PC-9 (cell line): Measurements from ENCODE around the gene KRT39. TPM values are rescaled to one million over a fixed set of nuclear protein-coding genes. Genes with fewer than 3 reads are reported as not detected.

ENCODE experiments used
- BruUV-seq: library from RNA; stranded (reverse); fragments of 400-500 nt; replicated peaks from 2 replicates; lab custom pipeline; 2021; lab: Mats Ljungman, UMichigan
- CTCF ChIA-PET: fragments of 300-600 bp; sonication (Branson Sonifier 250); formaldehyde crosslinking; loops from one replicate; lab custom pipeline; 2022; ENCODE audit warnings: antibody characterized with exemption; lab: Charles Lee
- POLR2A ChIA-PET: fragments of 300-600 bp; sonication (Branson Sonifier 250); formaldehyde crosslinking; loops from one replicate; lab custom pipeline; 2022; ENCODE audit warnings: antibody characterized with exemption; ENCODE audit not compliant: unreplicated experiment; lab: Charles Lee
- DNase-seq, 2 experiments: peaks; one replicate each; pipeline versions ENCODE4 v3.0.0 to v3.0.0-alpha.2; 2015 to 2022; ENCODE audit warnings: mixed read lengths in 1 of 2
- H2AFZ ChIP-seq: fragments of 200-600 bp; sonication (generic); 2 replicates; pipeline ENCODE4 v1.8.1; 2017; ENCODE audit warnings: antibody characterized with exemption
- H3F3A ChIP-seq: fragments of 200-600 bp; sonication (generic); 2 replicates; pipeline ENCODE4 v1.8.1; 2017; ENCODE audit warnings: antibody characterized with exemption, mild to moderate bottlenecking, low read depth; ENCODE audit not compliant: insufficient read depth
- H3K27ac ChIP-seq: fragments of 200-600 bp; sonication (generic); 2 replicates; pipeline ENCODE4 v1.6.1; 2016; ENCODE audit warnings: mixed run types
- H3K27me3 ChIP-seq: fragments of 200-600 bp; sonication (generic); 2 replicates; pipeline ENCODE4 v1.6.1; 2016; ENCODE audit warnings: low read depth, mixed run types; ENCODE audit not compliant: insufficient read depth
- H3K36me3 ChIP-seq: fragments of 200-600 bp; sonication (generic); 2 replicates; pipeline ENCODE4 v1.6.1; 2016; ENCODE audit warnings: low read depth, mixed run types
- H3K4me1 ChIP-seq: fragments of 200-600 bp; sonication (generic); replicated peaks from 2 replicates; pipeline ENCODE4 v1.6.1; 2016; ENCODE audit warnings: mixed run types; ENCODE audit not compliant: insufficient read depth
- H3K4me2 ChIP-seq: fragments of 200-600 bp; sonication (generic); 2 replicates; pipeline ENCODE4 v1.6.1; 2017; ENCODE audit warnings: mixed run types
- H3K4me3 ChIP-seq: fragments of 200-600 bp; sonication (generic); 2 replicates; pipeline ENCODE4 v1.6.1; 2016; ENCODE audit warnings: mixed run types
- H3K79me2 ChIP-seq: fragments of 200-600 bp; sonication (generic); 2 replicates; pipeline ENCODE4 v1.6.1; 2017; ENCODE audit warnings: low read depth, mixed run types
- H3K9me2 ChIP-seq: fragments of 200-600 bp; sonication (generic); 2 replicates; pipeline ENCODE4 v1.8.1; 2017; ENCODE audit warnings: mild to moderate bottlenecking; ENCODE audit not compliant: insufficient read depth
- H3K9me3 ChIP-seq: fragments of 200-600 bp; sonication (generic); 2 replicates; pipeline ENCODE4 v1.8.1; 2016; ENCODE audit warnings: low read depth; ENCODE audit not compliant: insufficient read depth
- H4K20me1 ChIP-seq: fragments of 200-600 bp; sonication (generic); 2 replicates; pipeline ENCODE4 v1.8.1; 2017; ENCODE audit not compliant: insufficient read depth
- CTCF ChIP-seq: fragments of 200-600 bp; sonication (generic); conservative IDR thresholded peaks from 2 replicates; pipeline ENCODE4 v1.6.1; 2017; ENCODE audit warnings: mixed run types, antibody characterized with exemption, mild to moderate bottlenecking, moderate library complexity
- EZH2 ChIP-seq: fragments of 200-600 bp; sonication (generic); IDR thresholded peaks from 2 replicates; pipeline ENCODE4 v1.8.0; 2017; ENCODE audit warnings: antibody characterized with exemption, low read depth
- intact Hi-C: fragments of 100-400 bp; cut with micrococcal nuclease; formaldehyde crosslinking; loops from one replicate; pipeline ENCODE4 v1.10.0; 2022; ENCODE audit not compliant: unreplicated experiment
- total RNA-seq: library from RNA; stranded (reverse); gene quantifications from 2 replicates; pipeline ENCODE4 v1.2.3, GENCODE V29; 2021

KRT39 gene
- total RNA-seq, 1 experiment from 2014 or later: not detected

- DNase-seq: no peak
- no peaks in the 10 kb centered on the region for H3K27me3 ChIP-seq
- H3K4me2 ChIP-seq: no peak overlapping the region
- H4K20me1 ChIP-seq: no peaks in the 10 kb centered on the region
- CTCF ChIA-PET: no interaction called here
- H3K4me1 ChIP-seq: no peaks in the 10 kb centered on the region
- no peaks in the 10 kb centered on the region for H3K79me2 ChIP-seq
- no peaks in the 10 kb centered on the region for H3K9me2 ChIP-seq
- POLR2A ChIA-PET: no interaction called here
- TF ChIP-seq EZH2 (no peak), CTCF (no peak)
- no peaks in the 10 kb centered on the region for H3K36me3 ChIP-seq
- H3F3A ChIP-seq: no peaks in the 10 kb centered on the region
- H2AFZ ChIP-seq: no peak overlapping the region
- BruUV-seq: no TSS peak
- no peaks in the 10 kb centered on the region for H3K9me3 ChIP-seq
- no peak overlapping the region for H3K4me3 ChIP-seq
- no peak overlapping the region for H3K27ac ChIP-seq
- intact Hi-C loops: no loop called here
These were observed 11.9 kb upstream of the KRT39 start for GRCh38 chr17:40978575-40979151.

- DNase-seq: no peak
- H3K4me3 ChIP-seq: no peak overlapping the region
- H4K20me1 ChIP-seq: no peaks in the 10 kb centered on the region
- no peak overlapping the region for H3K4me2 ChIP-seq
- no peaks in the 10 kb centered on the region for H3K27me3 ChIP-seq
- no peaks in the 10 kb centered on the region for H3K79me2 ChIP-seq
- TF ChIP-seq CTCF (no peak), EZH2 (no peak)
- intact Hi-C loops: no loop called here
- H2AFZ ChIP-seq: no peak overlapping the region
- H3K9me3 ChIP-seq: no peaks in the 10 kb centered on the region
- H3K36me3 ChIP-seq: no peaks in the 10 kb centered on the region
- H3K27ac ChIP-seq: no peak overlapping the region
- ChIA-PET POLR2A (no interaction called here), CTCF (no interaction called here)
- no peaks in the 10 kb centered on the region for H3F3A ChIP-seq
- H3K9me2 ChIP-seq: no peaks in the 10 kb centered on the region
- H3K4me1 ChIP-seq: no peaks in the 10 kb centered on the region
- no TSS peak for BruUV-seq
These were observed 8.8 kb upstream of the KRT39 start for GRCh38 chr17:40975516-40975915.

GRCh38 chr17:40974366-40974765 lies 7.6 kb upstream of the KRT39 start:
- intact Hi-C loops: no loop called here
- Histone ChIP-seq H3K36me3 (no peaks in the 10 kb centered on the region), H4K20me1 (no peaks in the 10 kb centered on the region), H2AFZ (no peak overlapping the region), H3K4me1 (no peaks in the 10 kb centered on the region), H3K4me2 (no peak overlapping the region), H3F3A (no peaks in the 10 kb centered on the region), H3K4me3 (no peak overlapping the region), H3K79me2 (no peaks in the 10 kb centered on the region), H3K27me3 (no peaks in the 10 kb centered on the region), H3K27ac (no peak overlapping the region), H3K9me3 (no peaks in the 10 kb centered on the region), H3K9me2 (no peaks in the 10 kb centered on the region)
- ChIA-PET POLR2A (no interaction called here), CTCF (no interaction called here)
- DNase-seq: no peak
- no TSS peak for BruUV-seq
- TF ChIP-seq CTCF (no peak), EZH2 (no peak)
